Measurements from ENCODE around the gene PHACTR3.

DNA sequence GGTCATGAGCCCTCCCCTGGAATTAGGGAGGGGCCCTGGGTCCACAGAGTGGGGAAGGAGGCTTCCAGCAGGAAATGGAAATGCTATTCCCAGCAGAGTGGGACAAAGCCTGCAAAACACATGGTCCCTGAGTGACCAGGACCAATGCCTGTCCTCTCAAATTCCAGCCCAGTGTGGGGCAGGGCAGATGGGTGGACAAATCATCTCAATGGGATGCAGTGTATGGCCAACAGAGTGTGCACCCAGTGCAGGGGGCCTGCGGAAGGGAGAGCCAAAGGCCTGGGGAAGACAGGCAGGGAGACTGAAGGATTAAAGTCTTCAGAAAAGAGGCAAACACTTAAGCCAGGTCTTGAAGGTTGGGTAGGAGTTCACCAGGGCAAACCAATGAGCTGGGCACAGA lies 28.7 kb upstream of the PHACTR3 start:
- TF ChIP-seq, protein P1, sequence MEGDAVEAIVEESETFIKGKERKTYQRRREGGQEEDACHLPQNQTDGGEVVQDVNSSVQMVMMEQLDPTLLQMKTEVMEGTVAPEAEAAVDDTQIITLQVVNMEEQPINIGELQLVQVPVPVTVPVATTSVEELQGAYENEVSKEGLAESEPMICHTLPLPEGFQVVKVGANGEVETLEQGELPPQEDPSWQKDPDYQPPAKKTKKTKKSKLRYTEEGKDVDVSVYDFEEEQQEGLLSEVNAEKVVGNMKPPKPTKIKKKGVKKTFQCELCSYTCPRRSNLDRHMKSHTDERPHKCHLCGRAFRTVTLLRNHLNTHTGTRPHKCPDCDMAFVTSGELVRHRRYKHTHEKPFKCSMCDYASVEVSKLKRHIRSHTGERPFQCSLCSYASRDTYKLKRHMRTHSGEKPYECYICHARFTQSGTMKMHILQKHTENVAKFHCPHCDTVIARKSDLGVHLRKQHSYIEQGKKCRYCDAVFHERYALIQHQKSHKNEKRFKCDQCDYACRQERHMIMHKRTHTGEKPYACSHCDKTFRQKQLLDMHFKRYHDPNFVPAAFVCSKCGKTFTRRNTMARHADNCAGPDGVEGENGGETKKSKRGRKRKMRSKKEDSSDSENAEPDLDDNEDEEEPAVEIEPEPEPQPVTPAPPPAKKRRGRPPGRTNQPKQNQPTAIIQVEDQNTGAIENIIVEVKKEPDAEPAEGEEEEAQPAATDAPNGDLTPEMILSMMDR (IDR thresholded peaks at IDR 0.05): no peak
- no peak for TF ChIP-seq EZH2phosphoT487 (IDR thresholded peaks at IDR 0.05)
- TF ChIP-seq EZH2 (IDR thresholded peaks at IDR 0.05): no peak

All from neural progenitor cell (in vitro differentiated cells).